K562 (cell line): ENCODE results near the gene KIF20A. TPM values are rescaled to one million over a fixed set of nuclear protein-coding genes. Genes with fewer than 3 reads are reported as not detected.
"Not testable (repeated sequence)": the region's sequence is repeated elsewhere in the genome, so short reads cannot be mapped to it uniquely, and the experiment has no call there.

Source experiments
- ATAC-seq: fragments of 200-7000 bp; cut with Tn5 transposase; 3 replicates; pipeline ENCODE4 v1.9.1; 2020; ENCODE audit warnings: moderate library complexity
- BruUV-seq: library from RNA; stranded (reverse); fragments of 400-500 nt; replicated peaks from 2 replicates; lab custom pipeline; 2021; lab: Mats Ljungman, UMichigan
- CTCF ChIA-PET: fragments of 300-600 bp; formaldehyde crosslinking; extraction: SDS; loops from one replicate; lab custom pipeline; 2021; ENCODE audit warnings: low intra/inter-chr PET ratio; lab: Yijun Ruan, JAX
- POLR2A ChIA-PET: fragments of 300-600, 350-650 bp; sonication (Branson Sonifier 250); formaldehyde crosslinking; extraction: SDS; loops from one replicate; lab custom pipeline; 2021; ENCODE audit warnings: antibody characterized with exemption, inconsistent platforms; lab: Yijun Ruan, JAX
- DNase-seq, 4 experiments: peaks; one replicate each; pipeline versions ENCODE4 v3.0.0 to v3.0.0-alpha.2; 2011 to 2018; ENCODE audit warnings: low spot score in 3 of 4, mixed read lengths in 3 of 4; ENCODE audit errors: extremely low read depth in 1 of 4
- FAIRE-seq: peaks from 2 replicates; lab custom pipeline; 2011; peaks lifted over from hg19 to GRCh38; lab: Jason Lieb, UNC
- H2AFZ ChIP-seq: 2 replicates; pipeline ENCODE4 v1.6.0; 2011; ENCODE audit warnings: low read depth, low read length, control low read depth, inconsistent platforms
- H3K27ac ChIP-seq: fragments of 200-600 bp; 3 replicates; pipeline ENCODE4 v1.8.0; 2011; ENCODE audit warnings: low read depth, mild to moderate bottlenecking, control low read depth, inconsistent platforms, low read length, moderate library complexity, mixed read lengths; ENCODE audit errors: extremely low read depth
- H3K27me3 ChIP-seq, 2 experiments: fragments of 300-600 bp in 1 of 2; 2 replicates in 1 of 2; 3 replicates in 1 of 2; pipeline versions ENCODE4 v1.6.0 to v1.8.0; 2011; ENCODE audit warnings: inconsistent platforms in 2 of 2, low read length in 2 of 2, mild to moderate bottlenecking in 1 of 2, mixed read lengths in 1 of 2, moderate library complexity in 1 of 2; ENCODE audit not compliant: control insufficient read depth in 2 of 2, insufficient read depth in 2 of 2
- H3K36me3 ChIP-seq: fragments of 300-600 bp; 3 replicates; pipeline ENCODE4 v1.8.0; 2011; ENCODE audit warnings: mild to moderate bottlenecking, low read length, inconsistent platforms; ENCODE audit not compliant: control insufficient read depth, insufficient read depth
- H3K4me1 ChIP-seq, 2 experiments: fragments of 200-600 bp in 1 of 2; replicated peaks in 1 of 2; 2 replicates in 1 of 2; 3 replicates in 1 of 2; pipeline versions ENCODE4 v1.5.1 to v1.8.0; 2011; ENCODE audit warnings: inconsistent platforms in 2 of 2, low read length in 2 of 2, mild to moderate bottlenecking in 1 of 2, mixed read lengths in 1 of 2, moderate library complexity in 1 of 2; ENCODE audit not compliant: control insufficient read depth in 2 of 2, insufficient read depth in 2 of 2
- H3K4me2 ChIP-seq: 2 replicates; pipeline ENCODE4 v1.6.1; 2011; ENCODE audit warnings: low read length, control low read depth, inconsistent platforms, mixed read lengths; ENCODE audit not compliant: insufficient read depth
- H3K4me3 ChIP-seq: fragments of 200-600 bp; sonication (generic), shearing (Covaris generic); 2 replicates; pipeline ENCODE4 v1.5.1; 2016; ENCODE audit warnings: control low read depth, inconsistent platforms
- H3K79me2 ChIP-seq: fragments of 200-600 bp; 3 replicates; pipeline ENCODE4 v1.8.0; 2011; ENCODE audit warnings: low read length, inconsistent platforms; ENCODE audit not compliant: control insufficient read depth, insufficient read depth
- H3K9ac ChIP-seq, 2 experiments: 2 replicates each; pipeline versions ENCODE4 v1.6.0 to v1.6.1; 2011; ENCODE audit warnings: low read depth in 2 of 2, low read length in 2 of 2, control low read depth in 1 of 2, inconsistent platforms in 1 of 2, mild to moderate bottlenecking in 1 of 2, mixed read lengths in 1 of 2; ENCODE audit not compliant: insufficient read depth in 1 of 2
- H3K9me1 ChIP-seq: one replicate; pipeline ENCODE4 v1.6.0; 2011; ENCODE audit warnings: inconsistent platforms, mild to moderate bottlenecking, low read length, moderate library complexity; ENCODE audit not compliant: control insufficient read depth, insufficient read depth
- H3K9me3 ChIP-seq: replicated peaks from 2 replicates; pipeline ENCODE4 v1.5.1; 2011; ENCODE audit warnings: low read depth, low read length, inconsistent platforms; ENCODE audit not compliant: control insufficient read depth, insufficient read depth
- H4K20me1 ChIP-seq: replicated peaks from 2 replicates; pipeline ENCODE4 v1.6.1; 2011; ENCODE audit warnings: low read length, inconsistent platforms, mixed read lengths; ENCODE audit not compliant: control insufficient read depth, insufficient read depth
- CEBPB ChIP-seq: fragments of 450-650 bp; IDR thresholded peaks from 2 replicates; pipeline ENCODE4 v1.6.1; 2016; ENCODE audit warnings: missing genetic modification characterization, missing compliant biosample characterization
- NELFE ChIP-seq: IDR thresholded peaks from 2 replicates; pipeline ENCODE4 v1.6.1; 2011; ENCODE audit warnings: mild to moderate bottlenecking; ENCODE audit not compliant: insufficient read depth, insufficient read length
- PHF21A ChIP-seq: fragments of 450-650 bp; IDR thresholded peaks from 2 replicates; pipeline ENCODE4 v1.6.1; 2017; ENCODE audit warnings: low read depth, borderline replicate concordance
- POLR2A ChIP-seq: fragments of 450-650 bp; conservative IDR thresholded peaks from 2 replicates; pipeline ENCODE4 v1.6.1; 2016
- SUPT5H ChIP-seq: fragments of 450-650 bp; IDR thresholded peaks from 2 replicates; pipeline ENCODE4 v1.6.1; 2016
- TARDBP ChIP-seq: fragments of 450-650 bp; IDR thresholded peaks from 2 replicates; pipeline ENCODE4 v1.6.1; 2016
- WGBS: fragments of 100-300 bp; shearing (Covaris generic); methylation state at CpG from one replicate; pipeline ENCODE4 v1.1.6; 2016; ENCODE audit warnings: low coverage, mixed read lengths; ENCODE audit not compliant: insufficient coverage; ENCODE audit errors: missing lambda C conversion rate; 5-methylcytosine and 5-hydroxymethylcytosine counted together
- in situ Hi-C: fragments of 300-500 bp; cut with MboI; formaldehyde crosslinking; loops from 4 replicates; pipeline ENCODE4 v1.15.0; 2018; ENCODE audit warnings: inconsistent platforms, mixed read lengths
- intact Hi-C: fragments of 100-400 bp; cut with micrococcal nuclease; formaldehyde crosslinking; loops from 2 replicates; pipeline ENCODE4 v1.14.2; 2022
- polyA plus RNA-seq, 8 experiments: library from polyadenylated mRNA; depleted of rRNA in 4 of 8; stranded (reverse) in 5 of 8; unstranded in 3 of 8; fragments of >200 nt; fragmentation: Nextera tagmentation in 2 of 8; fragmentation: Illumina TruSeq in 1 of 8; extraction: Ambion mirVana in 2 of 8; extraction: Trizol in 1 of 8; gene quantifications; 2 replicates each; pipeline versions ENCODE4 v1.2.1 to v1.2.3, GENCODE V29; 2011 to 2014; ENCODE audit warnings: inconsistent platforms in 1 of 8, missing spikeins in 1 of 8
- total RNA-seq, 7 experiments: library from RNA; depleted of rRNA in 6 of 7; stranded (reverse); fragments of >200 nt in 6 of 7; fragmentation: Illumina TruSeq in 2 of 7; extraction: Trizol in 2 of 7; gene quantifications; 2 replicates each; pipeline versions ENCODE4 v1.2.1 to v1.2.3, GENCODE V29; 2011 to 2021; ENCODE audit warnings: low replicate concordance in 1 of 7

KIF20A gene
- total and polyA plus RNA-seq, 9 of the 15 experiments (the other 6 are each of a cell fraction or from before 2014, with no cell fraction given) = 36.8 to 61.2 (median 55.5) TPM

DNA sequence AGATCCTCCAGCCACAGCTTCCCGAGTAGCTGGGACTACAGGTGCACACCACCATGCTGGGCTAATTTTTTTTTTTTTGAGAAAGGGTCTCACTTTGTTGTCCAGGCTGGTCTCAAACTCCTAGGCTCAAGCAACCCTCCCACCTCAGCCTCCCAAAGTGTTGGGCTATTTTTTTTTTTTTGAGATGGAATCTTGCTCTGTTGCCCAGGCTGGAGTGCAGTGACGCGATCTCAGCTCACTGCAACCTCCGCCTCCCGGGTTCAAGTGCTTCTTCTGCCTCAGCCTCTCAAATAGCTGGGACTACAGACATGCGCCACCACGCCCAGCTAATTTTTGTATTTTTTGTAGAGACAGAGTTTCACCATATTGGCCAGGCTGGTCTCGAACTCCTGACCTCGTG lies 22.9 kb upstream of the KIF20A start:
- not testable (repeated sequence) for ATAC-seq, BruUV-seq

GRCh38 chr5:138157626-138158025 lies 21.3 kb upstream of the KIF20A start:
- Histone ChIP-seq H3K4me1 (no peaks in the 10 kb centered on the region), H2AFZ (no peak overlapping the region), H4K20me1 (no peaks in the 10 kb centered on the region; the same call in 1 of the 2 replicates), H3K4me2 (no peak overlapping the region), H3K79me2 (no peaks in the 10 kb centered on the region), H3K27me3 (no peaks in the 10 kb centered on the region; a peak in 1 of 5 replicates), H3K36me3 (peaks cover 61% of the 10 kb centered on the region), H3K4me3 (no peak overlapping the region), H3K9me1 (no peaks in the 10 kb centered on the region), H3K27ac (no peak overlapping the region), H3K9me3 (no peaks in the 10 kb centered on the region), H3K9ac (no peak overlapping the region)
- POLR2A ChIA-PET = interaction anchor here (0.9 to 2.9 kb wide), 4 partner anchors 9 to 19 kb away, joined by 3 to 8 read pairs (median 8); no protein-coding TSS in a partner anchor
- no peak for DNase-seq
- no peak for TF ChIP-seq PHF21A
- TF ChIP-seq CEBPB (tag) = peak; percentile 45; the same call in 1 of the 2 replicates
- TF ChIP-seq NELFE = no peak
- TF ChIP-seq TARDBP = no peak
- FAIRE-seq = no peak
- BruUV-seq = no TSS peak
- in situ Hi-C loops = no loop called here
- CTCF ChIA-PET = no interaction called here
- intact Hi-C loops = no loop called here
- no peak for ATAC-seq
- 93% methylated on average over 1 of the region's 1 CpG for WGBS

More for the DNA sequence above, 22.9 kb upstream of the KIF20A start:
- H4K20me1 ChIP-seq, H3K4me1 ChIP-seq, H3K4me3 ChIP-seq, H3K27me3 ChIP-seq, H2AFZ ChIP-seq, H3K9me1 ChIP-seq, H3K4me2 ChIP-seq, CTCF ChIA-PET, FAIRE-seq, H3K27ac ChIP-seq, intact Hi-C loops, in situ Hi-C loops, H3K79me2 ChIP-seq: not testable (repeated sequence)
- peaks cover 45% of the 10 kb centered on the region for H3K36me3 ChIP-seq
- 95% methylated on average over 7 of the region's 9 CpGs for WGBS
- POLR2A ChIA-PET = interaction anchor here (1.5 kb wide), 1 partner anchor 10 kb away, joined by 4 read pairs; no protein-coding TSS in a partner anchor
- TF ChIP-seq SUPT5H (peak; percentile 54; the same call in 1 of the 2 replicates), POLR2A (peak; percentile 45; the same call in 1 of the 2 replicates)
- TF ChIP-seq, all 486 proteins: peak for 2; not testable (repeated sequence) for 484
- not testable (repeated sequence) for H3K9ac ChIP-seq, H3K9me3 ChIP-seq, DNase-seq
